Psoas muscle (tissue), 8 donors: Measurements from ENCODE around the gene TMEM88. TPM values are rescaled to one million over a fixed set of nuclear protein-coding genes. Genes with fewer than 3 reads are reported as not detected.
"Not testable (repeated sequence)": the region's sequence is repeated elsewhere in the genome, so short reads cannot be mapped to it uniquely, and the experiment has no call there.

ENCODE experiments used
- ATAC-seq, 4 donors: fragments of 200-7000 bp; cut with Tn5 transposase; one replicate each; pipeline ENCODE4 v1.9.1; 2020; ENCODE audit warnings: moderate library complexity in 3 of 4, mild to moderate bottlenecking in 2 of 4
- DNase-seq, 2 donors: peaks; one replicate each; pipeline ENCODE4 v3.0.0-alpha.2; 2020
- H3K27ac ChIP-seq: fragments of 200-600 bp; one replicate; pipeline ENCODE4 v1.8.0; 2022
- H3K27me3 ChIP-seq, 3 donors: fragments of 200-600 bp in 1 of 3; one replicate each; pipeline versions ENCODE4 v1.6.1 to v1.8.0; 2013 to 2022; ENCODE audit warnings: low read length in 2 of 3, mild to moderate bottlenecking in 2 of 3, moderate library complexity in 1 of 3; ENCODE audit not compliant: insufficient read depth in 3 of 3
- H3K36me3 ChIP-seq, 2 donors: fragments of 200-600 bp in 1 of 2; one replicate each; pipeline versions ENCODE4 v1.6.1 to v1.8.0; 2013 to 2022; ENCODE audit warnings: low read depth in 1 of 2, mild to moderate bottlenecking in 1 of 2, moderate library complexity in 1 of 2; ENCODE audit not compliant: insufficient read depth in 1 of 2
- H3K4me1 ChIP-seq: fragments of 200-600 bp; one replicate; pipeline ENCODE4 v1.8.0; 2022
- H3K4me3 ChIP-seq: fragments of 200-600 bp; one replicate; pipeline ENCODE4 v1.8.0; 2022; ENCODE audit warnings: mild to moderate bottlenecking
- H3K9me3 ChIP-seq: fragments of 200-600 bp; one replicate; pipeline ENCODE4 v1.8.0; 2022
- WGBS, 3 donors: extraction: QIAGEN DNeasy Blood & Tissue Kit; methylation state at CpG; one replicate each; pipeline versions ENCODE4 v1.1.6 to v1.1.7; 2013; 5-methylcytosine and 5-hydroxymethylcytosine counted together
- intact Hi-C, 2 donors: fragments of 100-400 bp; cut with DNase I; formaldehyde crosslinking; loops; one replicate each; pipeline versions ENCODE4 v1.11.0 to v1.14.2; 2022
- polyA plus RNA-seq, 3 donors: library from polyadenylated mRNA; stranded (reverse); fragments of 200-250 nt; gene quantifications; one replicate each; pipeline ENCODE4 v1.2.3, GENCODE V29; 2013
- total RNA-seq, 4 donors: library from RNA; stranded (reverse); fragmentation: NEBNext Ultra II Directional in 2 of 4; extraction: Animal tissue kit (Norgen Biotek cat#: 25700) in 2 of 4; gene quantifications; one replicate each; pipeline versions ENCODE4 v1.2.1 to v1.2.4, GENCODE V29; 2021 to 2023
- TF ChIP-seq, protein P1 (sequence below): fragments of 200-600 bp; IDR thresholded peaks from one replicate; pipeline ENCODE4 v1.8.0; 2022; ENCODE audit warnings: antibody characterized with exemption
- donor health status: healthy with polysubstance abuse.
- donor health status: DM: no; HTN: no; CAD: no; lungs with moderate emphysema.
- donor health status: Bipolar disorder and iron deficiency.
- donor health status: healthy.
- donor health status: DM: yes; HTN: yes; CAD: no.
- donor health status: DM: no; HTN: no; CAD: no.
- donor health status: DM: no; HTN: no; CAD: no.
- donor health status: DM: yes; HTN: yes; CAD: no.

TMEM88 gene
- total and polyA plus RNA-seq, 7 donors = 16.3 to 57.4 (median 24.0) TPM

DNA sequence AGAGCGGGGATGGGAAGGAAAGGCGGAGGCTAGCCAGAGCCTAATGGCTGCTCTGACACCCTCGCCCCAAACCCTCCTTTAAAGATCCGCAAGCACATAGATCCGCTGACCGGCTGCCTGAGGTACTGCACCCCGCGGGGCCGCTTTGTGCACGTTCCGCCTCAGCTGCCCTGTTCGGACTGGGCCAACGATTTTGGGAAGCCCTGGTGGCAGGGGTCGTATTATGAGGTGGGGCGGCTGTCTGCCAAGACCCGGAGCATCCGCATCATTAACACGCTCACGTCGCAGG is 3.6 kb downstream of the TMEM88 start:
- no peaks in the 10 kb centered on the region for H3K9me3 ChIP-seq
- H3K4me3 ChIP-seq = peak overlapping the region; percentile 86
- no peaks in the 10 kb centered on the region for H3K27me3 ChIP-seq
- H3K36me3 ChIP-seq = peaks cover 6 to 34% of the 10 kb centered on the region in 2 donors
- peak overlapping the region; percentile 93 for H3K27ac ChIP-seq
- ATAC-seq (peak in 1 of 4 donors; percentile 14), DNase-seq (peak; percentile 52 to 71)
- 16 to 24% (median 23%) methylated on average over 20 of the region's 20 CpGs for WGBS, 3 donors
- TF ChIP-seq, protein P1, sequence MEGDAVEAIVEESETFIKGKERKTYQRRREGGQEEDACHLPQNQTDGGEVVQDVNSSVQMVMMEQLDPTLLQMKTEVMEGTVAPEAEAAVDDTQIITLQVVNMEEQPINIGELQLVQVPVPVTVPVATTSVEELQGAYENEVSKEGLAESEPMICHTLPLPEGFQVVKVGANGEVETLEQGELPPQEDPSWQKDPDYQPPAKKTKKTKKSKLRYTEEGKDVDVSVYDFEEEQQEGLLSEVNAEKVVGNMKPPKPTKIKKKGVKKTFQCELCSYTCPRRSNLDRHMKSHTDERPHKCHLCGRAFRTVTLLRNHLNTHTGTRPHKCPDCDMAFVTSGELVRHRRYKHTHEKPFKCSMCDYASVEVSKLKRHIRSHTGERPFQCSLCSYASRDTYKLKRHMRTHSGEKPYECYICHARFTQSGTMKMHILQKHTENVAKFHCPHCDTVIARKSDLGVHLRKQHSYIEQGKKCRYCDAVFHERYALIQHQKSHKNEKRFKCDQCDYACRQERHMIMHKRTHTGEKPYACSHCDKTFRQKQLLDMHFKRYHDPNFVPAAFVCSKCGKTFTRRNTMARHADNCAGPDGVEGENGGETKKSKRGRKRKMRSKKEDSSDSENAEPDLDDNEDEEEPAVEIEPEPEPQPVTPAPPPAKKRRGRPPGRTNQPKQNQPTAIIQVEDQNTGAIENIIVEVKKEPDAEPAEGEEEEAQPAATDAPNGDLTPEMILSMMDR = peak; percentile 28
- peaks cover 26% of the 10 kb centered on the region for H3K4me1 ChIP-seq
- intact Hi-C loops = loop anchor here in 1 of 2 donors (2.0 kb wide), 1 partner anchor 130 kb away; no protein-coding TSS in a partner anchor

DNA sequence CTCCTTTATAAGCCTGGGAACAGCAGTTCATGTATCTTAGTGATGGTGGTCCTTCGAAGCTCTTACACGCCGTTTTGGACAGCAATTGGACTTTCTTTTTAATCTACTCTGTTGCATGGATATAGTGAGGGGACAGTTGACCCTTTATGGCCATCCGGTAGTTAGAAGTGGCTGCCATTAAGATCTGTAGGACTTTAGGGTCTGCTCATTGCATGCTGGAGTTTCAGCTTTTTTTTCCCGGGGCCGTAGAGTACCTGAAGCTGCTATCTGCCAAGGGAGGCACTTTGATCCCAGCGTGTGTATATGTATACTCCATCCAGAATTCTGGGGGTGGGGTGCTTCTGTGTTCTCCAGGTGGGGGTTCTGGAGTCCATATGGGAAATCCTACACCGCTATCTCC is 4.2 kb downstream of the TMEM88 start:
- Histone ChIP-seq H3K27ac (no peak overlapping the region), H3K4me1 (peaks cover 26% of the 10 kb centered on the region), H3K4me3 (peak overlapping the region; percentile 86), H3K9me3 (no peaks in the 10 kb centered on the region), H3K36me3 (peaks cover 3 to 28% of the 10 kb centered on the region in 2 donors), H3K27me3 (no peaks in the 10 kb centered on the region)
- TF ChIP-seq, protein P1 = no peak
- intact Hi-C loops = loop anchor here in 1 of 2 donors (2.0 kb wide), 1 partner anchor 130 kb away; no protein-coding TSS in a partner anchor
- DNase-seq (no peak), ATAC-seq (no peak)
- WGBS, 3 donors = 82 to 90% (median 83%) methylated on average over 8 of the region's 8 CpGs

- peaks cover 12% of the 10 kb centered on the region for H3K4me1 ChIP-seq
- WGBS, 3 donors = 39 to 41% (median 39%) methylated on average over 3 of the region's 3 CpGs
- peaks cover 3 to 29% of the 10 kb centered on the region in 2 donors for H3K36me3 ChIP-seq
- TF ChIP-seq, protein P1 = peak; percentile 82
- H3K9me3 ChIP-seq = no peaks in the 10 kb centered on the region
- H3K27ac ChIP-seq = no peak overlapping the region
- intact Hi-C loops = loop anchor here (1.0 to 5.0 kb wide), 6 partner anchors 34 to 194 kb away; no protein-coding TSS in a partner anchor
- H3K27me3 ChIP-seq = no peaks in the 10 kb centered on the region
- no peak for ATAC-seq
- DNase-seq = no peak
- no peak overlapping the region for H3K4me3 ChIP-seq
Observed at GRCh38 chr17:7862692-7863437, 8.0 kb downstream of the TMEM88 start.

GRCh38 chr17:7864384-7864783 is 9.5 kb downstream of the TMEM88 start:
- not testable (repeated sequence) for ATAC-seq, DNase-seq, H3K27ac ChIP-seq, H3K4me1 ChIP-seq, H3K9me3 ChIP-seq, H3K27me3 ChIP-seq, H3K4me3 ChIP-seq
- 74 to 84% (median 74%) methylated on average over 5 of the region's 5 CpGs for WGBS, 3 donors
- intact Hi-C loops = loop anchor here (5.0 kb wide), 4 partner anchors 33 to 193 kb away; no protein-coding TSS in a partner anchor
- H3K36me3 ChIP-seq = peaks cover 3 to 29% of the 10 kb centered on the region in 2 donors

DNA sequence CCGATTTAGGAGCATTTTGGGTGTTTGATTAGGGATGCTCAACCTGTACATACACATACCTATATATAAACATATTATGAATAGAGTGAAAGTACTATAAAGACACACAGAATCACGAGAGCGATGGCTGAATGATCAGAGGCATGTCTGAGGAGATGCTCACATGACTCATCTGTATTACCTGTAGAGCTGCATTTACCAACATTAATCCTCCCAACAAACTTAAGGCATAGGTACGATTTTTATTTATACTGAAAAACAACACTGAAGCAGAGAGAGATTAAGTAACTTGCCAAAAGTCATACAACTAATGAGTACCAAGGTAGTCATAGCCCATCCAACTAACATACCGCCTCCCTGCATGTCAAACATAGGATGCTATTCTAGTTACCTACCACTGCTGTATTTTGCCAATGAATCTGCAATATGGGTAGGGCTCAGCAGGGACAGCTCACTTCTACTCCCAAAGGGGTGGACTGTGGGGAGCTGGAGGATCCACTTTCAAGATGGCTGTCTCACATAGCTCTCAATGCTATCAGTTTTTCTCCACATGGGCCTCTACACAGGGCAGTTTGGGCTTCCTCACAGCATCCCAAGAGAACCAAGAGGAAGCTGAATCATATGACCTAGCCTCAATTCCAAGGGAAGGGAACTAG is 10.3 kb downstream of the TMEM88 start:
- intact Hi-C loops = loop anchor here (5.0 kb wide), 4 partner anchors 32 to 192 kb away; no protein-coding TSS in a partner anchor
- Histone ChIP-seq H3K27me3 (no peaks in the 10 kb centered on the region), H3K36me3 (peaks cover 3 to 27% of the 10 kb centered on the region in 2 donors), H3K27ac (no peak overlapping the region), H3K4me3 (no peak overlapping the region), H3K9me3 (no peaks in the 10 kb centered on the region), H3K4me1 (no peaks in the 10 kb centered on the region)
- TF ChIP-seq, protein P1 = no peak
- ATAC-seq (peak in 1 of 4 donors; percentile 11), DNase-seq (no peak)
- 90 to 95% (median 93%) methylated on average over 5 of the region's 5 CpGs for WGBS, 3 donors
